SIG-M5 treated with dmso at 0.1 percent for 504 hours (cell line): ENCODE results near the gene LRRC75A.

Source experiments
- DNase-seq: peaks from one replicate; lab custom pipeline; 2025; ENCODE audit not compliant: unreplicated experiment; lab: John Stamatoyannopoulos, UW

LRRC75A gene

GRCh38 chr17:16434662-16435061, 57.3 kb downstream of the LRRC75A start:
- DNase-seq, result no peak

GRCh38 chr17:16433514-16433913, 58.5 kb downstream of the LRRC75A start:
- no peak for DNase-seq

- no peak for DNase-seq
Measured at GRCh38 chr17:16432017-16432416, 60.0 kb downstream of the LRRC75A start.

- DNase-seq, result no peak
Measured at GRCh38 chr17:16430650-16431049, 61.3 kb downstream of the LRRC75A start.

GRCh38 chr17:16429083-16429482, 62.9 kb downstream of the LRRC75A start:
- no peak for DNase-seq

- DNase-seq, result peak; percentile 70
Measured at GRCh38 chr17:16428098-16428882, 63.7 kb downstream of the LRRC75A start.

- no peak for DNase-seq
Measured at GRCh38 chr17:16427020-16427419, 65.0 kb downstream of the LRRC75A start.

GRCh38 chr17:16425698-16426659, 66.0 kb downstream of the LRRC75A start:
- DNase-seq, result no peak

- DNase-seq, result no peak
Measured at GRCh38 chr17:16425202-16425601, 66.8 kb downstream of the LRRC75A start.

GRCh38 chr17:16423226-16423872, 68.6 kb downstream of the LRRC75A start:
- no peak for DNase-seq

- DNase-seq, result no peak
Measured at GRCh38 chr17:16422416-16422815, 69.6 kb downstream of the LRRC75A start.

- no peak for DNase-seq
Measured at GRCh38 chr17:16419929-16420271, 72.1 kb downstream of the LRRC75A start.

GRCh38 chr17:16419074-16419928, 72.7 kb downstream of the LRRC75A start:
- DNase-seq, result peak; percentile 49

GRCh38 chr17:16418685-16419068, 73.3 kb downstream of the LRRC75A start:
- DNase-seq, result no peak

GRCh38 chr17:16417896-16418684, 73.9 kb downstream of the LRRC75A start:
- no peak for DNase-seq

GRCh38 chr17:16417399-16417798, 74.6 kb downstream of the LRRC75A start:
- no peak for DNase-seq

- DNase-seq, result peak; percentile 36
Measured at GRCh38 chr17:16415031-16415924, 76.7 kb downstream of the LRRC75A start, which contains the start of gene TRPV2. TSS of gene TRPV2 (plus strand) at chr17:16415571. CDS start at chr17:16417669, 2,098 bp downstream.

GRCh38 chr17:16407911-16408588, 83.9 kb downstream of the LRRC75A start:
- DNase-seq, result no peak
